HT1080 (cell line): ENCODE results near the gene FAM227A. TPM values are rescaled to one million over a fixed set of nuclear protein-coding genes. Genes with fewer than 3 reads are reported as not detected.

Experiments
- DNase-seq: peaks from one replicate; pipeline ENCODE4 v3.0.0-alpha.2; 2015; ENCODE audit warnings: low read depth
- polyA plus RNA-seq, 2 experiments: library from polyadenylated mRNA; depleted of rRNA; stranded (reverse); fragments of >200 nt; gene quantifications; 2 replicates each; pipeline ENCODE4 v1.2.3, GENCODE V29; 2015
- total RNA-seq: library from RNA; depleted of rRNA; stranded (reverse); fragments of >200 nt; shearing (Covaris generic); gene quantifications from 2 replicates; pipeline ENCODE4 v1.2.3, GENCODE V29; 2014; rRNA removed

Gene FAM227A
- 0.07 TPM in 1 of 2 replicates, not detected in the other for total RNA-seq
- 0.02 and 0.98 TPM in 2 replicates for polyA plus RNA-seq (2015; cell fraction: cytosol; rRNA removed)
- 2.6 and 4.3 TPM in 2 replicates for polyA plus RNA-seq (2015; cell fraction: nucleus; rRNA removed)

- DNase-seq, result peak; percentile 77
Observed at GRCh38 chr22:38656256-38657044, at the start of gene FAM227A, which contains the start of gene CBY1. Gene FAM227A, minus strand, starts transcription at chr22:38656392. Its CDS starts 6,224 bp downstream, at chr22:38650168. Gene CBY1, plus strand, starts transcription at chr22:38656638. Its CDS starts 11,417 bp downstream, at chr22:38668055.

GRCh38 chr22:38705235-38706100 is 49.3 kb upstream of the FAM227A start, which contains the start of gene GTPBP1:
Gene GTPBP1, plus strand, starts transcription at chr22:38705944. Its CDS starts 12 bp downstream, at chr22:38705956.
- peak; percentile 100 for DNase-seq

GRCh38 chr22:38704654-38705234 is 48.6 kb upstream of the FAM227A start:
- DNase-seq, result no peak

- peak; percentile 87 for DNase-seq
Observed at GRCh38 chr22:38700789-38701628, 44.8 kb upstream of the FAM227A start, which contains the start of gene JOSD1. Gene JOSD1, minus strand, starts transcription at chr22:38700943. Its CDS starts 956 bp downstream, at chr22:38699987.

GRCh38 chr22:38700270-38700788 is 44.1 kb upstream of the FAM227A start:
- no peak for DNase-seq

GRCh38 chr22:38699784-38700183 is 43.6 kb upstream of the FAM227A start:
- DNase-seq, result peak; percentile 33

- no peak for DNase-seq
Observed at GRCh38 chr22:38699143-38699542, 43.0 kb upstream of the FAM227A start.

- no peak for DNase-seq
Observed at GRCh38 chr22:38698407-38699094, 42.4 kb upstream of the FAM227A start.

GRCh38 chr22:38697425-38698089 is 41.4 kb upstream of the FAM227A start:
- no peak for DNase-seq

GRCh38 chr22:38696606-38697424 is 40.6 kb upstream of the FAM227A start:
- DNase-seq, result peak; percentile 90

GRCh38 chr22:38694940-38695339 is 38.7 kb upstream of the FAM227A start:
- DNase-seq, result no peak

GRCh38 chr22:38694049-38694448 is 37.9 kb upstream of the FAM227A start:
- DNase-seq, result no peak

GRCh38 chr22:38689651-38690050 is 33.5 kb upstream of the FAM227A start:
- DNase-seq, result no peak

GRCh38 chr22:38685761-38686160 is 29.6 kb upstream of the FAM227A start:
- DNase-seq, result no peak

- DNase-seq, result no peak
Observed at GRCh38 chr22:38684895-38685294, 28.7 kb upstream of the FAM227A start.

- DNase-seq, result peak; percentile 86
Observed at GRCh38 chr22:38681582-38682335, 25.6 kb upstream of the FAM227A start, which contains the start of gene TOMM22. Gene TOMM22, plus strand, starts transcription at chr22:38681957. Its CDS starts 22 bp downstream, at chr22:38681979.

GRCh38 chr22:38675833-38676232 is 19.6 kb upstream of the FAM227A start:
- DNase-seq, result no peak
